HepG2 (cell line): ENCODE results near the gene VWA2. TPM values are rescaled to one million over a fixed set of nuclear protein-coding genes. Genes with fewer than 3 reads are reported as not detected.

ENCODE experiments used
- ATAC-seq: fragments of 200-7000 bp; cut with Tn5 transposase; 3 replicates; pipeline ENCODE4 v1.9.1; 2020; ENCODE audit warnings: mild to moderate bottlenecking, moderate library complexity
- BruUV-seq: library from RNA; stranded (reverse); fragments of 400-500 nt; replicated peaks from 2 replicates; lab custom pipeline; 2021; lab: Mats Ljungman, UMichigan
- CTCF ChIA-PET: fragments of 300-600 bp; formaldehyde crosslinking; extraction: SDS; loops from one replicate; lab custom pipeline; 2021; ENCODE audit warnings: low total read pairs, inconsistent platforms, low intra/inter-chr PET ratio; lab: Yijun Ruan, JAX
- POLR2A ChIA-PET: fragments of 350-600 bp; sonication (Branson Sonifier 250); formaldehyde crosslinking; loops from one replicate; lab custom pipeline; 2020; ENCODE audit warnings: antibody characterized with exemption, inconsistent platforms; lab: Yijun Ruan, JAX
- DNase-seq: peaks from one replicate; pipeline ENCODE4 v3.0.0-alpha.2; 2015; ENCODE audit warnings: low spot score
- FAIRE-seq: peaks from 3 replicates; lab custom pipeline; 2011; peaks lifted over from hg19 to GRCh38; lab: Jason Lieb, UNC
- H2AFZ ChIP-seq: one replicate; pipeline ENCODE4 v1.6.1; 2011; ENCODE audit warnings: low read length, inconsistent platforms
- H3K27ac ChIP-seq: fragments of 300-600 bp; 3 replicates; pipeline ENCODE4 v1.8.0; 2011; ENCODE audit warnings: mixed run types, mild to moderate bottlenecking, mixed read lengths, low read length, inconsistent platforms; ENCODE audit not compliant: insufficient read depth; ENCODE audit errors: extremely low read length
- H3K27me3 ChIP-seq, 2 experiments: fragments of 200-600 bp in 1 of 2; 2 replicates in 1 of 2; 3 replicates in 1 of 2; pipeline versions ENCODE4 v1.6.0 to v1.8.0; 2011; ENCODE audit warnings: low read length in 2 of 2, mild to moderate bottlenecking in 2 of 2, moderate library complexity in 2 of 2, inconsistent platforms in 1 of 2; ENCODE audit not compliant: insufficient read depth in 2 of 2, control insufficient read depth in 1 of 2
- H3K36me3 ChIP-seq, 2 experiments: fragments of 200-600 bp in 1 of 2; replicated peaks in 1 of 2; 2 replicates in 1 of 2; 3 replicates in 1 of 2; pipeline versions ENCODE4 v1.5.1 to v1.8.0; 2011; ENCODE audit warnings: low read length in 2 of 2, inconsistent platforms in 1 of 2; ENCODE audit not compliant: insufficient read depth in 2 of 2, control insufficient read depth in 1 of 2
- H3K4me1 ChIP-seq: 2 replicates; pipeline ENCODE4 v1.5.1; 2012; ENCODE audit warnings: low read length, inconsistent platforms; ENCODE audit not compliant: insufficient read depth
- H3K4me2 ChIP-seq: 2 replicates; pipeline ENCODE4 v1.6.0; 2011; ENCODE audit warnings: low read depth, low read length, inconsistent platforms
- H3K4me3 ChIP-seq, 3 experiments: fragments of 200-600 bp in 1 of 3; sonication (generic), shearing (Covaris generic) in 1 of 3; replicated peaks in 1 of 3; 2 replicates each; pipeline ENCODE4 v1.5.1; 2011 to 2016; ENCODE audit warnings: low read length in 3 of 3, inconsistent platforms in 2 of 3, low read depth in 2 of 3, mild to moderate bottlenecking in 2 of 3, control low read depth in 1 of 3, mixed read lengths in 1 of 3; ENCODE audit not compliant: insufficient read depth in 1 of 3
- H3K79me2 ChIP-seq: one replicate; pipeline ENCODE4 v1.6.1; 2011; ENCODE audit warnings: low read length, inconsistent platforms; ENCODE audit not compliant: insufficient read depth
- H3K9ac ChIP-seq: 2 replicates; pipeline ENCODE4 v1.6.0; 2011; ENCODE audit warnings: mild to moderate bottlenecking, low read depth, low read length, inconsistent platforms; ENCODE audit not compliant: insufficient read depth
- H3K9me3 ChIP-seq: 2 replicates; pipeline ENCODE4 v1.5.1; 2012; ENCODE audit warnings: mild to moderate bottlenecking, low read length
- H4K20me1 ChIP-seq: 2 replicates; pipeline ENCODE4 v1.6.0; 2011; ENCODE audit warnings: inconsistent platforms, mild to moderate bottlenecking, low read length, moderate library complexity; ENCODE audit not compliant: insufficient read depth
- AHDC1 ChIP-seq: sonication (generic); formaldehyde crosslinking; IDR thresholded peaks from 2 replicates; pipeline ENCODE4 v1.5.1; 2020; ENCODE audit warnings: mild to moderate bottlenecking, missing genetic modification reagents, borderline replicate concordance
- ARID5B ChIP-seq: IDR thresholded peaks from 2 replicates; pipeline ENCODE4 v1.4.0; 2020; ENCODE audit warnings: mild to moderate bottlenecking, missing genetic modification reagents
- ARNT2 ChIP-seq: sonication (generic); formaldehyde crosslinking; IDR thresholded peaks from 2 replicates; pipeline ENCODE4 v1.8.0; 2022; ENCODE audit warnings: mild to moderate bottlenecking, low read depth, missing genetic modification reagents, moderate library complexity
- FOXM1 ChIP-seq: sonication (generic); formaldehyde crosslinking; IDR thresholded peaks from 2 replicates; pipeline ENCODE4 v1.5.0; 2020; ENCODE audit warnings: missing genetic modification reagents
- KMT2A ChIP-seq: sonication (generic); formaldehyde crosslinking; IDR thresholded peaks from 2 replicates; pipeline ENCODE4 v1.4.0; 2020; ENCODE audit warnings: missing genetic modification reagents
- TFDP2 ChIP-seq: sonication (generic); formaldehyde crosslinking; IDR thresholded peaks from 2 replicates; pipeline ENCODE4 v1.4.0; 2020; ENCODE audit warnings: missing genetic modification reagents
- ZC3H13 ChIP-seq: sonication (generic); formaldehyde crosslinking; IDR thresholded peaks from 2 replicates; pipeline ENCODE4 v1.8.1; 2023; ENCODE audit warnings: mild to moderate bottlenecking, missing genetic modification reagents, moderate library complexity
- ZNF572 ChIP-seq: sonication (generic); formaldehyde crosslinking; IDR thresholded peaks from 2 replicates; pipeline ENCODE4 v1.5.1; 2020; ENCODE audit warnings: mild to moderate bottlenecking, missing genetic modification reagents
- ZNF710 ChIP-seq: sonication (generic); formaldehyde crosslinking; IDR thresholded peaks from 2 replicates; pipeline ENCODE4 v1.5.0; 2020; ENCODE audit warnings: mild to moderate bottlenecking, missing genetic modification reagents, borderline replicate concordance
- ZNF75D ChIP-seq: sonication (generic); formaldehyde crosslinking; IDR thresholded peaks from 2 replicates; pipeline ENCODE4 v1.8.1; 2023; ENCODE audit warnings: missing genetic modification reagents, mild to moderate bottlenecking, borderline replicate concordance
- ZNF761 ChIP-seq: sonication (generic); formaldehyde crosslinking; conservative IDR thresholded peaks from 2 replicates; pipeline ENCODE4 v1.4.0; 2020; ENCODE audit warnings: mild to moderate bottlenecking, missing genetic modification reagents
- ZNF788 ChIP-seq: sonication (generic); formaldehyde crosslinking; IDR thresholded peaks from 2 replicates; pipeline ENCODE4 v1.5.0; 2020; ENCODE audit warnings: mild to moderate bottlenecking, missing genetic modification reagents, borderline replicate concordance
- WGBS: methylation state at CpG from one replicate; pipeline ENCODE4 v1.1.6; 2017; ENCODE audit warnings: low lambda C conversion rate; 5-methylcytosine and 5-hydroxymethylcytosine counted together
- in situ Hi-C: cut with HindIII; loops from 2 replicates; pipeline ENCODE4 v1.10.0; 2017; ENCODE audit warnings: low pct_unique_long_range_greater_than_20kb; ENCODE audit not compliant: extremely low pct_ligation_motif_present
- intact Hi-C: fragments of 100-400 bp; cut with micrococcal nuclease; formaldehyde crosslinking; loops from one replicate; pipeline ENCODE4 v1.10.0; 2022; ENCODE audit not compliant: unreplicated experiment
- polyA plus RNA-seq, 8 experiments: library from polyadenylated mRNA; depleted of rRNA in 3 of 8; stranded (reverse) in 7 of 8; unstranded in 1 of 8; fragments of >200 nt; fragmentation: Illumina TruSeq in 4 of 8; extraction: Trizol in 4 of 8; gene quantifications; 2 replicates each; pipeline versions ENCODE4 v1.2.1 to v1.2.3, GENCODE V29; 2011 to 2016; ENCODE audit warnings: low read depth in 4 of 8, missing spikeins in 1 of 8, mixed read lengths in 1 of 8; ENCODE audit not compliant: insufficient read depth in 1 of 8
- total RNA-seq, 5 experiments: library from RNA; depleted of rRNA; stranded (reverse); fragments of >200 nt; fragmentation: Illumina TruSeq; extraction: Trizol; gene quantifications; 2 replicates each; pipeline ENCODE4 v1.2.3, GENCODE V29; 2016; ENCODE audit warnings: low read depth in 1 of 5

VWA2 gene
- total and polyA plus RNA-seq, 2 of the 13 experiments (the other 11 are each of a cell fraction or from before 2014, with no cell fraction given), result not detected

GRCh38 chr10:114272696-114273095 is 33.6 kb downstream of the VWA2 start:
- Histone ChIP-seq H3K4me3 (no peak overlapping the region), H2AFZ (no peak overlapping the region), H3K9ac (no peak overlapping the region), H3K9me3 (no peaks in the 10 kb centered on the region), H3K27ac (no peak overlapping the region), H4K20me1 (no peaks in the 10 kb centered on the region), H3K4me2 (no peak overlapping the region), H3K27me3 (peaks cover 0 to 11% of the 10 kb centered on the region in 2 experiments; a peak in 4 of 5 replicates), H3K36me3 (no peaks in the 10 kb centered on the region), H3K4me1 (0 out of 2 replicates have a peak, but pooled peaks cover 6% of the 10 kb centered on the region), H3K79me2 (no peaks in the 10 kb centered on the region)
- CTCF ChIA-PET, result no interaction called here
- POLR2A ChIA-PET, result no interaction called here
- intact Hi-C loops, result no loop called here
- no TSS peak for BruUV-seq
- 63% methylated on average over 6 of the region's 6 CpGs for WGBS
- no peak for DNase-seq
- no peak for ATAC-seq
- in situ Hi-C loops, result no loop called here
- no peak for FAIRE-seq
- no peak for TF ChIP-seq KMT2A (CRISPR knock-in tag)
- TF ChIP-seq ARNT2 (CRISPR knock-in tag), result no peak
- TF ChIP-seq FOXM1, result no peak
- TF ChIP-seq ZNF572 (CRISPR knock-in tag), result no peak
- no peak for TF ChIP-seq ZNF75D (CRISPR knock-in tag)
- TF ChIP-seq ZC3H13 (CRISPR knock-in tag), result no peak
- no peak for TF ChIP-seq AHDC1 (CRISPR knock-in tag)
- TF ChIP-seq TFDP2, result no peak
- TF ChIP-seq ZNF710 (CRISPR knock-in tag), result no peak
- TF ChIP-seq ZNF788 (CRISPR knock-in tag), result no peak
- no peak for TF ChIP-seq ARID5B (CRISPR knock-in tag)
- TF ChIP-seq ZNF761 (CRISPR knock-in tag), result no peak
